ENCODE data around the gene RPS19BP1. TPM values are rescaled to one million over a fixed set of nuclear protein-coding genes. Genes with fewer than 3 reads are reported as not detected.

RPS19BP1 gene
- total and polyA plus RNA-seq, 12 donors, result 31.3 to 222 (median 41.8) TPM

- intact Hi-C loops (cut with DNase I), result loop anchor here in 1 of 10 donors (5.0 kb wide), 1 partner anchor 379 kb away; no protein-coding TSS in a partner anchor
- 79 to 92% methylated on average over 3 of the region's 3 CpGs for WGBS, 2 donors
- TF ChIP-seq, protein P1, sequence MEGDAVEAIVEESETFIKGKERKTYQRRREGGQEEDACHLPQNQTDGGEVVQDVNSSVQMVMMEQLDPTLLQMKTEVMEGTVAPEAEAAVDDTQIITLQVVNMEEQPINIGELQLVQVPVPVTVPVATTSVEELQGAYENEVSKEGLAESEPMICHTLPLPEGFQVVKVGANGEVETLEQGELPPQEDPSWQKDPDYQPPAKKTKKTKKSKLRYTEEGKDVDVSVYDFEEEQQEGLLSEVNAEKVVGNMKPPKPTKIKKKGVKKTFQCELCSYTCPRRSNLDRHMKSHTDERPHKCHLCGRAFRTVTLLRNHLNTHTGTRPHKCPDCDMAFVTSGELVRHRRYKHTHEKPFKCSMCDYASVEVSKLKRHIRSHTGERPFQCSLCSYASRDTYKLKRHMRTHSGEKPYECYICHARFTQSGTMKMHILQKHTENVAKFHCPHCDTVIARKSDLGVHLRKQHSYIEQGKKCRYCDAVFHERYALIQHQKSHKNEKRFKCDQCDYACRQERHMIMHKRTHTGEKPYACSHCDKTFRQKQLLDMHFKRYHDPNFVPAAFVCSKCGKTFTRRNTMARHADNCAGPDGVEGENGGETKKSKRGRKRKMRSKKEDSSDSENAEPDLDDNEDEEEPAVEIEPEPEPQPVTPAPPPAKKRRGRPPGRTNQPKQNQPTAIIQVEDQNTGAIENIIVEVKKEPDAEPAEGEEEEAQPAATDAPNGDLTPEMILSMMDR (IDR thresholded peaks at IDR 0.05), result no peak
Observed at GRCh38 chr22:39553429-39553828, 20.9 kb upstream of the RPS19BP1 start.

DNA sequence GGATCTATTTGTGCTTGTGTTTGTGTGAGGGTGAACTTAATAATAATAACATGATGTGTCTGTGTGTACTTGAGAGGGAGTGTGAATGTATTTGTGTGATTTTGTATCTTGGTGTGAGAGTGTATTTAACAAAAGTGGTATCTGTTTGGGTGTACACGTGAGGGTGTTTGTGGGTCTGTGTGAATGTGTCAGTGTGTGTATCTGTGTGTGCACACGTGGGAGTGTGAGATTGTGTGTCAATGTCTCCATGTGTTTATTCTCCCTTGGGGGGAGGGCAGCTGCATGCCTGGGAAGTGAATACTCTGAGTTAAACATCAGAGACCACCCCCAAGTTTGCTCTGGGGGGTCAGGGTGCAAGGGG, 15.0 kb upstream of the RPS19BP1 start:
- Histone ChIP-seq H3K4me1 (no peaks in the 10 kb centered on the region), H3K27ac (no peak overlapping the region), H3K9me3 (no peaks in the 10 kb centered on the region), H3K36me3 (no peaks in the 10 kb centered on the region), H3K4me3 (no peak overlapping the region), H3K27me3 (peaks cover 0 to 84% (median 73%) of the 10 kb centered on the region in 7 donors)
- TF ChIP-seq, protein P1 (IDR thresholded peaks at IDR 0.05), result no peak
- ATAC-seq, result no peak
- no peak for DNase-seq
- 37 to 43% methylated on average over 2 of the region's 2 CpGs for WGBS, 2 donors
- intact Hi-C loops (cut with DNase I), result loop anchor here in 1 of 10 donors (5.0 kb wide), 1 partner anchor 485 kb away; no protein-coding TSS in a partner anchor

More at GRCh38 chr22:39553429-39553828, 20.9 kb upstream of the RPS19BP1 start:
- no peak for DNase-seq
- H3K9me3 ChIP-seq, result no peaks in the 10 kb centered on the region
- peaks cover 0 to 7% (median 3%) of the 10 kb centered on the region in 9 donors for H3K4me1 ChIP-seq
- peaks cover 9 to 89% (median 70%) of the 10 kb centered on the region in 7 donors for H3K27me3 ChIP-seq
- H3K36me3 ChIP-seq, result no peaks in the 10 kb centered on the region
- no peak overlapping the region for H3K27ac ChIP-seq
- no peak for ATAC-seq
- no peak overlapping the region for H3K4me3 ChIP-seq

DNA sequence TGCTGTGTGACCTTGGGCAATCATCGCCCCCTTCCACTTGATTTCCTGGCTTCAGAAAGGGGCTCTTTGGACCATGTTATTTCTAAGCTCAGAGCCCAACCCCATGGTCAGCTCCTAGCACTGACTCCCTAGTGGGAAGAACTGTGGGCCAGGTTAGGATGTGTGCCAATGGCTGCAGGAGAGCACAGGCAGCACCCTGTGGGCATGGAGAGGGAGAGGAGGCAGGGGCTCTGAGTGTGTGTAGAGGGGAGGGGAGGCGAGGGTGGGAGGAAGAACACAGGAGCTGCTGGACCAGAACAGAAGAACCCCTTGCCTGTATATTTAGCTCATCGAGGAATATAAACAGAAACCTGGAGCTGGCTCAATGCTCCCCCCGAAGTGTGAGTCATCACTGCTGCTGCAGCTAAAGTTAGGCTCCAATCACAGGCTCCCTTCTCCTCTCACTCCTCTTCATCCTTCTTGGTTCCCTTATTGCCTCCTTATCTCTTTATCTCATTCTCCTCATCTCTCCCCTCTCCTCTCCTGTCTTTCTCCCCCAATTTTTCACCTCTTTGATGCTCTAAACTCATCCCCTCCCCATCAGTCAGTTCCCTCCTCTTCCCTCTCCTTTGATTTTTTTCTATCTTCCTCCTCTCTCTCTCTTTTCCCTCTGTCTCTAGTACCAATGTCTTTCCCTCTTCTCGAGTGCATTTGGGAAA, 14.5 kb upstream of the RPS19BP1 start:
- ATAC-seq, result peak in 4 of 8 donors; percentile 36 to 70 (median 54)
- intact Hi-C loops (cut with DNase I), result loop anchor here in 1 of 10 donors (5.0 kb wide), 1 partner anchor 485 kb away; no protein-coding TSS in a partner anchor
- Histone ChIP-seq H3K4me3 (no peak overlapping the region), H3K36me3 (no peaks in the 10 kb centered on the region), H3K4me1 (no peaks in the 10 kb centered on the region), H3K9me3 (no peaks in the 10 kb centered on the region), H3K27ac (no peak overlapping the region), H3K27me3 (peaks cover 0 to 81% (median 73%) of the 10 kb centered on the region in 7 donors)
- TF ChIP-seq, protein P1 (IDR thresholded peaks at IDR 0.05), result no peak
- 50 to 51% methylated on average over 5 of the region's 5 CpGs for WGBS, 2 donors
- DNase-seq, result no peak

- Histone ChIP-seq H3K27ac (no peak overlapping the region), H3K4me3 (no peak overlapping the region), H3K27me3 (peaks cover 0 to 73% (median 60%) of the 10 kb centered on the region in 7 donors), H3K36me3 (no peaks in the 10 kb centered on the region), H3K9me3 (no peaks in the 10 kb centered on the region), H3K4me1 (no peaks in the 10 kb centered on the region)
- TF ChIP-seq, protein P1 (IDR thresholded peaks at IDR 0.05), result no peak
- DNase-seq (peak in 1 of 2 donors; percentile 56), ATAC-seq (peak; percentile 46 to 80 (median 66))
- WGBS, 2 donors, result 28 to 32% methylated on average over 39 of the region's 39 CpGs
- intact Hi-C loops (cut with DNase I), result loop anchor here in 1 of 10 donors (5.0 kb wide), 1 partner anchor 487 kb away; no protein-coding TSS in a partner anchor
Observed at GRCh38 chr22:39545386-39546365, 13.1 kb upstream of the RPS19BP1 start.

All from heart right ventricle (tissue), 16 donors.